LNCaP clone FGC (cell line): ENCODE results near the gene ELP1.
"Not testable (repeated sequence)": the region's sequence is repeated elsewhere in the genome, so short reads cannot be mapped to it uniquely, and the experiment has no call there.

Experiments used
- DNase-seq: peaks from one replicate; pipeline ENCODE4 v3.0.0-alpha.2; 2011; ENCODE audit warnings: low read depth
- H3K4me3 ChIP-seq: 2 replicates; pipeline ENCODE4 v1.5.1; 2011; ENCODE audit warnings: mild to moderate bottlenecking, low read depth, low read length, control low read depth
- CTCF ChIP-seq: IDR thresholded peaks from 2 replicates; pipeline ENCODE4 v1.5.1; 2012; ENCODE audit warnings: mild to moderate bottlenecking; ENCODE audit not compliant: control insufficient read depth, insufficient read depth; ENCODE audit errors: extremely low read depth

Gene ELP1

GRCh38 chr9:108845947-108846346 lies 88.0 kb downstream of the ELP1 start:
- no peak for TF ChIP-seq CTCF
- no peak for DNase-seq
- H3K4me3 ChIP-seq = no peak overlapping the region

- TF ChIP-seq CTCF = no peak
- DNase-seq = no peak
Measured at GRCh38 chr9:108845507-108845906, 88.4 kb downstream of the ELP1 start.

GRCh38 chr9:108844856-108845255 lies 89.1 kb downstream of the ELP1 start:
- DNase-seq = no peak
- H3K4me3 ChIP-seq = no peak overlapping the region
- TF ChIP-seq CTCF = no peak

More at GRCh38 chr9:108845507-108845906, 88.4 kb downstream of the ELP1 start:
- no peak overlapping the region for H3K4me3 ChIP-seq

GRCh38 chr9:108844391-108844790 lies 89.5 kb downstream of the ELP1 start:
- H3K4me3 ChIP-seq = no peak overlapping the region
- TF ChIP-seq CTCF = no peak
- DNase-seq = no peak

GRCh38 chr9:108842610-108843295 lies 91.2 kb downstream of the ELP1 start:
- no peak overlapping the region for H3K4me3 ChIP-seq
- TF ChIP-seq CTCF = no peak
- no peak for DNase-seq

GRCh38 chr9:108839561-108839960 lies 94.4 kb downstream of the ELP1 start:
- not testable (repeated sequence) for DNase-seq, H3K4me3 ChIP-seq

- DNase-seq = no peak
- TF ChIP-seq CTCF = no peak
- no peak overlapping the region for H3K4me3 ChIP-seq
Measured at GRCh38 chr9:108838017-108838416, 95.9 kb downstream of the ELP1 start.
